Measurements from ENCODE around the gene OR2F1.
A peak's percentile ranks its signal among the peaks of the same experiment; 100 is the strongest.
"Not testable (repeated sequence)": the region's sequence is repeated elsewhere in the genome, so short reads cannot be mapped to it uniquely, and the experiment has no call there.

OR2F1 gene

GRCh38 chr7:144000020-144000419 is 45.4 kb downstream of the OR2F1 start, which contains the start of gene OR6B1:
OR6B1 (plus strand) TSS chr7:144000320; CDS start chr7:144003997, 3,677 bp downstream.
- in situ Hi-C loops (cut with HindIII; ENCODE audit: low pct_unique_long_range_greater_than_20kb, low sequenced_read_pairs): no loop called here

GRCh38 chr7:144001543-144001942 is 46.9 kb downstream of the OR2F1 start:
- no peak for TF ChIP-seq JUND (IDR thresholded peaks at IDR 0.05; ENCODE audit: low read depth)
- in situ Hi-C loops (cut with HindIII; ENCODE audit: low pct_unique_long_range_greater_than_20kb, low sequenced_read_pairs): no loop called here
- no peak for DNase-seq (ENCODE audit: low read depth in 1 of 2, low spot score in 1 of 2)

More at GRCh38 chr7:144000020-144000419, 45.4 kb downstream of the OR2F1 start, which contains the start of gene OR6B1:
- TF ChIP-seq JUND (IDR thresholded peaks at IDR 0.05; ENCODE audit: low read depth): no peak
- no peak for DNase-seq (ENCODE audit: low read depth in 1 of 2, low spot score in 1 of 2)

DNA sequence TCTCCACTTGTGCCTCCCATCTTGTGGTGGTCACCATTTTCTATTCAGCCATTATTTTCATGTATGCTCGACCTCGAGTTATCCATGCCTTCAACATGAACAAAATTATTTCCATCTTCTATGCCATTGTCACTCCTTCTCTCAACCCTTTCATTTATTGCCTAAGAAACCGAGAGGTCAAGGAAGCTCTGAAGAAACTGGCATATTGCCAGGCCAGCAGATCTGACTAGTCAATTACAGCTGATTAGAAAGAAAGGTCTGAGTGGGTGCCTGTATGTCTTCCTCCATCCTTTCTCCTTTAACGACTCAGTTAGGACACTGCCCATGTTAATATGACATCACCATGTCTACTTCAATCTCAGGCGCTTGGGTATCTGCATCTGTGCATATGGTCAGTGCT is 50.1 kb downstream of the OR2F1 start:
- TF ChIP-seq JUND (IDR thresholded peaks at IDR 0.05; ENCODE audit: low read depth): no peak
- DNase-seq (ENCODE audit: low read depth in 1 of 2, low spot score in 1 of 2): no peak
- in situ Hi-C loops (cut with HindIII; ENCODE audit: low pct_unique_long_range_greater_than_20kb, low sequenced_read_pairs): no loop called here

DNA sequence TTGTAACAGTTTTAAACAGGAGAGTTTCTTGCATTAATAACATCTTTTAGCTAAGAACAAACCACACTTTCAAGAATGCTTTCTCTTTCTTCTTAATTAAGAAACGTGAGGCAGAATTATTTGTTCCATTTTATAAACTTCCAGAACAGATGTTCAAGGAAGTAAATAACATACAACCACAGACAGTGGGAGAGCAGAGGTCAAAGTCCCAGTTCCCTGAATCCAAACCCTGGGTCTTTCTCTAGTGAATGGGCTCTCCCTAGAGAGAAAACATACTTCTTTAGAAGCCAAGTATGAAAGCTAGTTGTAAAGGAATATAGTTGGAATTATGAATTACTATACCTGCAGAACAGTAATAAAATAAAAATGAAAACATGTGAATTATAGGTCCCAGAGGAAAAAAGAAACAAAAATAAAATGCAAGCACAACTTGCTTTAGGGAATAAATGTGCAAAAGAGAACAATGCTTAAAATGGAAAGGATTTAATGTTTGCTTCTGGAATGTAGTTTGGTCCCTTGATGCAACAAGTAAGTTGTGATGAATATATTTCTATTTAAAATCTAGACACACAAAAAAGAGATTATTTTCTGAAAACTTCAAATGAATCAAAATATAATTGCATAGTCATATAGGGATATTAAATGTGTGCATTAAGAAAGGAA is 51.5 kb downstream of the OR2F1 start:
- in situ Hi-C loops (cut with HindIII; ENCODE audit: low pct_unique_long_range_greater_than_20kb, low sequenced_read_pairs): no loop called here
- DNase-seq (ENCODE audit: low read depth in 1 of 2, low spot score in 1 of 2): no peak
- no peak for TF ChIP-seq JUND (IDR thresholded peaks at IDR 0.05; ENCODE audit: low read depth)

DNA sequence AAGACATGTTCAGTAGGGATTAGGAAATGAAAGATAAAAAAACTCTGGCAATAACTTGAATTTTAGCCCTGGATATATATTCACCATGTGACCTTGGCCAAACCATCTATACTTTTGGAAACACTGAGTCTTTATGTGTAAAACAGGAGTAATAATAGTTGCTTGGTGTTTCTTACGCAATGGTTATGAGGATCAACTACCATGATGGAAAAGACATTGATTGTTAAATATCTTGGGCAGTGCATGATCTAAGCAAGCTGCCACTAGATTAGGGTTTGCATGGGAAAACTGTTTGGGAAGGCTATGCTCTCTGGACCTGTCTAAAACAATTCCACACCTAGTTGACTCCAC is 52.0 kb downstream of the OR2F1 start:
- TF ChIP-seq JUND (IDR thresholded peaks at IDR 0.05; ENCODE audit: low read depth): no peak
- in situ Hi-C loops (cut with HindIII; ENCODE audit: low pct_unique_long_range_greater_than_20kb, low sequenced_read_pairs): no loop called here
- DNase-seq (ENCODE audit: low read depth in 1 of 2, low spot score in 1 of 2): no peak

DNA sequence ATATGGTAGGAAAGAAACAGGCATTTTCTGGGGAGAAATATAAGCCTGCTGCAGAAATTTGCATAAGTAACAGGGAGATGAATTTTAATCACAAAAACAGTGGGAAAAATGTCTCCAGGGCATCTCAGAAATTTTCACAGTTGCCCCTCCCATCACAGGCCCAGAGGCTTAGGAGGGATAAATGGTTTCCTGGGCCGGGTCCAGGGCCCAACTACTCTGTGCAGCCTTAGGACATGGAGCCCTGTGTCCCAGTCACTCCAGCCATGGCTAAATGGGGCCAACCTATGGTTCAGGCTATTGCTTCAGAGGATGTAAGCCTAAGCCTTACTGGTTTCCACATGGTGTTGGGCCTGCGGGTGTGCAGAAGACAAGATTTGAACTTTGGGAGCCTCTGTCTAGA is 54.7 kb downstream of the OR2F1 start:
- in situ Hi-C loops (cut with HindIII; ENCODE audit: low pct_unique_long_range_greater_than_20kb, low sequenced_read_pairs): no loop called here
- no peak for TF ChIP-seq JUND (IDR thresholded peaks at IDR 0.05; ENCODE audit: low read depth)

DNA sequence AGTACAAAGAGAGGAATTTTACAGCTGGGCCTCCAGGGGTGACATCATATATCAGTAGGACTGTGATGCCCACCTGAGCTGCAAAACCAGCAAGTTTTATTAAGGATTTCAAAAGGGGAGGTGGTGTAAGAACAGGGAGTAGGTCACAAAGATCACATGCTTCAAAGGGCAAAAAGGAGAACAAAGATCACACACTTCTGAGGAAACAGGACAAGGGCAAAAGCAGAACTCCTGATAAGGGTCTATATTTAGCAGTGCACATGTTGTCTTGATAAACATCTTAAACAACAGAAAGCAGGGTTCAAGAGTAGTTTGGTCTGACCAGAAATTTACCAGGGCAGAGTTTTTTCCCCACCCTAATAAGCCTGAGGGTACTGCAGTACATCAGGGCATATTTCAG is 55.4 kb downstream of the OR2F1 start:
- in situ Hi-C loops (cut with HindIII; ENCODE audit: low pct_unique_long_range_greater_than_20kb, low sequenced_read_pairs); DNase-seq (ENCODE audit: low read depth in 1 of 2, low spot score in 1 of 2): not testable (repeated sequence)

More for the DNA sequence above, 54.7 kb downstream of the OR2F1 start:
- DNase-seq (ENCODE audit: low read depth in 1 of 2, low spot score in 1 of 2): no peak

DNA sequence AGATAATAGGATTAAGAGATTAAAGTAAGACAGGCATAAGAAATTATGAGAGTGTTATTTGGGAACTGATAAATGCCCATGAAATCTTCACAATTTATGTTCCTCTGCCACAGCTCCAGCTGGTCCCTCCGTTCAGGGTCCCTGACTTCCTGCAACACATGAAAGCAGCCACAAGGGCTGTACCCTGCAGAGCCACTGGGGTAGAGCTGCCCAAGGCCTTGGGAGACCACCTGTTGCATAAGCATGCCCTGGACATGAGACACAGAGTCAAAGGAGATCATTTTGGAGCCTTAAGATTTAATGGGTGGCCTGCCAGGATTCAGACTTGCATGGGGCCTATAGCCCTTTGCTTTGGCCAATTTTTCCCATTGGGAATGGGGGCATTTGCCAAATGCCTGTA is 56.2 kb downstream of the OR2F1 start:
- in situ Hi-C loops (cut with HindIII; ENCODE audit: low pct_unique_long_range_greater_than_20kb, low sequenced_read_pairs); DNase-seq (ENCODE audit: low read depth in 1 of 2, low spot score in 1 of 2): not testable (repeated sequence)

DNA sequence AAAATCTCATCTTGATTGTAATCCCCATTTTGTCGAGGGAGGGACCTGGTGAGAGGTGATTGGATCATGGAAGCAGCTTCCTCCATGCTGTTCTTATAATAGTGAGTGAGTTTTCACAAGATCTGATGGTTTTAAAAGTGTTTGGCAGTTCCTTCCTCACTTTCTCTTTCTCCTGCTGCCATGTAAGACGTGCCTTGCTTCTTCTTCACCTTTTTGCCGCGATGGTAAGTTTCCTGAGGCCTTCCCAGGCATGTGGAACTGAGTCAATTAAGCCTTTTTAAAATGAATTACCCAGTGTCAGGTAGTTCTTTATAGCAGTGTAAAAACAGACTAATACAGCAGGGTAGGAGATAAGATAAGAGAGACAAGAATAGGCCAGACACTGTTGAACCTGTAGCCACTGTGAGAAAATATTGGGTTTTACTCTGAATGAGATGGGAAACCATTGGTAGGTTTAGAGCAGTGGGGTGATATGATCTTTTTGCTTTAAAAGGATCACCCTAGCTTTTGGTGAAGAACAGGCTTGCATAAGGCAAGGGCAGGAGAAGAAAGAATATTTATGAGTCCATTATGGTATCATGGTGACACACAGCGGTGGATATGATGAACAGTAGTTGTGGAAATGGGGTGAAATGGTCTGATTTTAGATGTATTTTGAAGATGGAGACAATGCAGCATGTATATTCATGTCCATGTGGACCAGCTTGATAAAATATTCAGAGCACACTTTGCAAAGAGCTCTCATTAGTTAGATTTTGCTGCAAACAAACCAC is 57.0 kb downstream of the OR2F1 start:
- peak in 1 of 2 experiments; percentile 61 for DNase-seq (ENCODE audit: low read depth in 1 of 2, low spot score in 1 of 2)
- in situ Hi-C loops (cut with HindIII; ENCODE audit: low pct_unique_long_range_greater_than_20kb, low sequenced_read_pairs): no loop called here
- no peak for TF ChIP-seq JUND (IDR thresholded peaks at IDR 0.05; ENCODE audit: low read depth)

All from T47D (cell line).